ENCODE data around the gene DOCK1.

The DOCK1 gene

DNA sequence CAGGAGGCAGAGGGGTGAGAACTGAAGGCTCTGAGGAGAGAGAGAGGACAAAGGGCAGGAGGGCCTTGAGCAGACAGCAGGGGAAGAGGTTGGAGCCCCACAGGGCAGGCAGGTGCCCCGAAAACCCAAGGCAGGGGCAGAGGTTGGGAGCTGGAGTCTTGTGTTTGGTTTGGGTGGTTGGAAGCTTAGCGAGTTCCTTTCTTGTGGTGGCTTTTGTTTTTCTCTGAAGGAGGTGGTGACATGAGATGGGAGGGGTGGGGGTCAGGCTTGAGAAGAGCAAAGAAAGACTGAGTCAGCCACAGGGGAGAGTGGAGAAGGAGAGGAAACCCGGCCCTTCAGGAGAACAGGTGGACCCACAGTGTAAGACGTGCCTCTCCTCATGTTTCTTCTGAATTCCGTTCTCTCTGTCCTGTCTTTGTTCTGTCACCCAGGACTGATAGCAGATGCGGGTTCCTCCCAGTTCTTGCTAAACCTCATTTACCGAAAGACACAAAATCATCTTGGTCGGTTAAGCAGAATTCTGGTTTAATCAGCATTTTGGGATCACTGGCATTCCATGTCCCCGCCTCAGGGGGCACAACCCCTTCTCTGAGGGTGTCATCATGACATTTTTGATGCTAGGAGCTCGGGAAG lies 195.9 kb downstream of the DOCK1 start:
- in situ Hi-C loops (cut with MboI; ENCODE audit: low pct_unique_long_range_greater_than_20kb, low sequenced_read_pairs, unreplicated experiment): no loop called here
- no peak for DNase-seq (ENCODE audit: low spot score)
- TF ChIP-seq, protein P1, sequence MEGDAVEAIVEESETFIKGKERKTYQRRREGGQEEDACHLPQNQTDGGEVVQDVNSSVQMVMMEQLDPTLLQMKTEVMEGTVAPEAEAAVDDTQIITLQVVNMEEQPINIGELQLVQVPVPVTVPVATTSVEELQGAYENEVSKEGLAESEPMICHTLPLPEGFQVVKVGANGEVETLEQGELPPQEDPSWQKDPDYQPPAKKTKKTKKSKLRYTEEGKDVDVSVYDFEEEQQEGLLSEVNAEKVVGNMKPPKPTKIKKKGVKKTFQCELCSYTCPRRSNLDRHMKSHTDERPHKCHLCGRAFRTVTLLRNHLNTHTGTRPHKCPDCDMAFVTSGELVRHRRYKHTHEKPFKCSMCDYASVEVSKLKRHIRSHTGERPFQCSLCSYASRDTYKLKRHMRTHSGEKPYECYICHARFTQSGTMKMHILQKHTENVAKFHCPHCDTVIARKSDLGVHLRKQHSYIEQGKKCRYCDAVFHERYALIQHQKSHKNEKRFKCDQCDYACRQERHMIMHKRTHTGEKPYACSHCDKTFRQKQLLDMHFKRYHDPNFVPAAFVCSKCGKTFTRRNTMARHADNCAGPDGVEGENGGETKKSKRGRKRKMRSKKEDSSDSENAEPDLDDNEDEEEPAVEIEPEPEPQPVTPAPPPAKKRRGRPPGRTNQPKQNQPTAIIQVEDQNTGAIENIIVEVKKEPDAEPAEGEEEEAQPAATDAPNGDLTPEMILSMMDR (IDR thresholded peaks at IDR 0.05; ENCODE audit: extremely low read depth, insufficient read depth, missing control alignments): no peak

DNA sequence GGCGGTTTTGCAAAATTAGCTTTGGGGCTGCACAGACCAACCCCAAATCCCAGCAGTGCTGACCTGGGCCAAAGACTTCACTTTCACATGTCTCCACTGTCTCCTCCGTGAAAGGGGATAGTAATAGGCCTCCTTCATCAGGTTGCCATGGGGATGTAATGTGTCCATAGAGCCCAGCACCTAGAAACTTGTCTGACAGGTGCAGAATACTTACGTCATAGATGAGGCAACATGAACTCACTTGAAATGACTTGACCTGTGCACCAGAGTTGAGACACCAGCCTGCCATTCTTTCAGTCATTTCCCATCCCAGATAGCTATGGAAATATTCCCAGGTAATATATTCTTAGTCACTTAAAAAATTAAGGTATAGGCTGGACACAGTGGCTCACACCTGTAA lies 196.9 kb downstream of the DOCK1 start:
- in situ Hi-C loops (cut with MboI; ENCODE audit: low pct_unique_long_range_greater_than_20kb, low sequenced_read_pairs, unreplicated experiment): no loop called here
- TF ChIP-seq, protein P1 (IDR thresholded peaks at IDR 0.05; ENCODE audit: extremely low read depth, insufficient read depth, missing control alignments): no peak
- no peak for DNase-seq (ENCODE audit: low spot score)

DNA sequence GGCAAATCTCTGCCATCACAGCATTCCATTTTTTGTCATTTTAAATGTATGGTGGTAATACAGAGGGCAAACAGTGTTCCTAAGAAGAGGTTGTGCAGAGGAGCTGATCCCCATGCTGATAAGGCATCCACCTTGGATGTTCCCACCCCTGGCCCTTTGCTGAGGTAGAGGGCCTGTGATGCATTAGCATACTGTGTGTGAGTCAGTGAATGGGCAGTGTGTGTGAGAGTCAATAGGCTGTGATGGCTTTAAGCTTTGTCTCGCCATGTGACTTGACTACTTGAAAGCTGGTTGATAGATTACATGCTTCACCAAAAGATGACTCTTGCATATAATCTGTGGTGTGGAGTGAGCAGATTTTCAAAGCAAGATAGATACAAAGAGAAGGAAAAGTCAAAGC lies 209.9 kb downstream of the DOCK1 start:
- in situ Hi-C loops (cut with MboI; ENCODE audit: low pct_unique_long_range_greater_than_20kb, low sequenced_read_pairs, unreplicated experiment): no loop called here
- TF ChIP-seq, protein P1 (IDR thresholded peaks at IDR 0.05; ENCODE audit: extremely low read depth, insufficient read depth, missing control alignments): no peak
- no peak for DNase-seq (ENCODE audit: low spot score)

DNA sequence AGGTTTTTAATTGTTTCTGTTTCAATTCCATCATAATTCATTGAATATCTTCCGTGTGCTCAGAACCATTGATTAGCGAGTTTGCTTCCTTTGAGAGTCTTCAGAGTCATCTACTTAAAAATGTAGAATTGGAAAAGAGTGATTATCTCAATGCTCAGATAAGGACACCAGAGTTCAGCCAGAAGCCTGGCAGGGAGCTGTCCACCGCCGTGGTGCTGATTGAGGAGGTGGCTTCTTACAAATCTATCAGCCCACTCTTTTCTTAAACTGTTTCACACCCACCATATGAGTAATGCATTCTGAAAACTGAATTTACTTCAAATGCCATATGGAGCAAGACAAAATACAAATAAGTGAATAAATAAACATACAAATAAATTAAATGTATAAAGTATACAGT lies 211.9 kb downstream of the DOCK1 start:
- DNase-seq (ENCODE audit: low spot score): no peak
- in situ Hi-C loops (cut with MboI; ENCODE audit: low pct_unique_long_range_greater_than_20kb, low sequenced_read_pairs, unreplicated experiment): no loop called here

DNA sequence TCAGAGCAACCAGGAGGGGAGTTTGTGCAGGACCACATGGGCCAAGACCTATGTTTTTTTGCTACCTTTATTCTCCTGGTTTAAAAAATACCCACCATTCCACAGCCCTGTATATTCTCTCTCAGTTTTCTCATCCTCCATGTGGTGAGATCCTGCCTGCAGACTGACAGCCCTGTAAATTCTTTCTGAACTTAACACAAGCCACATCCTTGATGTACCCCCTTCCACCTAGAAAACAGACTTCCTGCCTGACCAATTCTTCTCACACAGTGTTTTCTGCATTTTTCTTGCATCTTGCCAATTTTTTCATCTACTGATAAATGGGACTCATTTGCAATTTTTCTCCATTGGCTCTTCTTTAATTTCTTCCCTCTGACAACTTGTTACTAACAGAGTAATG lies 212.8 kb downstream of the DOCK1 start:
- TF ChIP-seq, protein P1 (IDR thresholded peaks at IDR 0.05; ENCODE audit: extremely low read depth, insufficient read depth, missing control alignments): no peak
- no peak for DNase-seq (ENCODE audit: low spot score)
- in situ Hi-C loops (cut with MboI; ENCODE audit: low pct_unique_long_range_greater_than_20kb, low sequenced_read_pairs, unreplicated experiment): no loop called here

More for the DNA sequence above, 211.9 kb downstream of the DOCK1 start:
- TF ChIP-seq, protein P1 (IDR thresholded peaks at IDR 0.05; ENCODE audit: extremely low read depth, insufficient read depth, missing control alignments): no peak

DNA sequence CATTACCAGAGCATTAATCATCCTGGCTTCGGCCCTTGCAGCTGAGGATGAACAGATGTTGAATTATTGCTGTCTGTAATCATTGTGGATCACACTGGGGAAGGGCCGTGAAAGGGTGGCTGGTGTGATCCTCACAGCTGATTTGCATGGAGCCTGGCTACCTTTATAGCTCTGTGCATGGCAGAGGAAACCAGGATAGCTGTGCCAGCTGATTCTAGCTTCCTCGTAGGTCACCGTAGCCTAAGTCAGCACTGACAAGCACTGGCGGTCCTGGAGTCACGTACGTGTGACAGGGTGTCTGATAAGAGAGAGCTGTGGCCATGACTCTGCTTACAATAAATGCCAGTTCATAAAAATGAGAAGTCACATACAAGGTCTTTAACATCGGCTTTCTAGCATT lies 214.7 kb downstream of the DOCK1 start:
- in situ Hi-C loops (cut with MboI; ENCODE audit: low pct_unique_long_range_greater_than_20kb, low sequenced_read_pairs, unreplicated experiment): no loop called here
- DNase-seq (ENCODE audit: low spot score): no peak
- TF ChIP-seq, protein P1 (IDR thresholded peaks at IDR 0.05; ENCODE audit: extremely low read depth, insufficient read depth, missing control alignments): no peak
